K562 (cell line): Measurements from ENCODE around the gene IGLL1. TPM values are rescaled to one million over a fixed set of nuclear protein-coding genes. Genes with fewer than 3 reads are reported as not detected.

Experiments used
- ATAC-seq: fragments of 200-7000 bp; cut with Tn5 transposase; 3 replicates; pipeline ENCODE4 v1.9.1; 2020; ENCODE audit warnings: moderate library complexity
- BruUV-seq: library from RNA; stranded (reverse); fragments of 400-500 nt; replicated peaks from 2 replicates; lab custom pipeline; 2021; lab: Mats Ljungman, UMichigan
- CTCF ChIA-PET: fragments of 300-600 bp; formaldehyde crosslinking; extraction: SDS; loops from one replicate; lab custom pipeline; 2021; ENCODE audit warnings: low intra/inter-chr PET ratio; lab: Yijun Ruan, JAX
- POLR2A ChIA-PET: fragments of 300-600, 350-650 bp; sonication (Branson Sonifier 250); formaldehyde crosslinking; extraction: SDS; loops from one replicate; lab custom pipeline; 2021; ENCODE audit warnings: antibody characterized with exemption, inconsistent platforms; lab: Yijun Ruan, JAX
- DNase-seq, 4 experiments: peaks; one replicate each; pipeline versions ENCODE4 v3.0.0 to v3.0.0-alpha.2; 2011 to 2018; ENCODE audit warnings: low spot score in 3 of 4, mixed read lengths in 3 of 4; ENCODE audit errors: extremely low read depth in 1 of 4
- FAIRE-seq: peaks from 2 replicates; lab custom pipeline; 2011; peaks lifted over from hg19 to GRCh38; lab: Jason Lieb, UNC
- H2AFZ ChIP-seq: 2 replicates; pipeline ENCODE4 v1.6.0; 2011; ENCODE audit warnings: low read depth, low read length, control low read depth, inconsistent platforms
- H3K27ac ChIP-seq: fragments of 200-600 bp; 3 replicates; pipeline ENCODE4 v1.8.0; 2011; ENCODE audit warnings: low read depth, mild to moderate bottlenecking, control low read depth, inconsistent platforms, low read length, moderate library complexity, mixed read lengths; ENCODE audit errors: extremely low read depth
- H3K27me3 ChIP-seq, 2 experiments: fragments of 300-600 bp in 1 of 2; 2 replicates in 1 of 2; 3 replicates in 1 of 2; pipeline versions ENCODE4 v1.6.0 to v1.8.0; 2011; ENCODE audit warnings: inconsistent platforms in 2 of 2, low read length in 2 of 2, mild to moderate bottlenecking in 1 of 2, mixed read lengths in 1 of 2, moderate library complexity in 1 of 2; ENCODE audit not compliant: control insufficient read depth in 2 of 2, insufficient read depth in 2 of 2
- H3K36me3 ChIP-seq: fragments of 300-600 bp; 3 replicates; pipeline ENCODE4 v1.8.0; 2011; ENCODE audit warnings: mild to moderate bottlenecking, low read length, inconsistent platforms; ENCODE audit not compliant: control insufficient read depth, insufficient read depth
- H3K4me1 ChIP-seq, 2 experiments: fragments of 200-600 bp in 1 of 2; replicated peaks in 1 of 2; 2 replicates in 1 of 2; 3 replicates in 1 of 2; pipeline versions ENCODE4 v1.5.1 to v1.8.0; 2011; ENCODE audit warnings: inconsistent platforms in 2 of 2, low read length in 2 of 2, mild to moderate bottlenecking in 1 of 2, mixed read lengths in 1 of 2, moderate library complexity in 1 of 2; ENCODE audit not compliant: control insufficient read depth in 2 of 2, insufficient read depth in 2 of 2
- H3K4me2 ChIP-seq: 2 replicates; pipeline ENCODE4 v1.6.1; 2011; ENCODE audit warnings: low read length, control low read depth, inconsistent platforms, mixed read lengths; ENCODE audit not compliant: insufficient read depth
- H3K4me3 ChIP-seq: fragments of 200-600 bp; sonication (generic), shearing (Covaris generic); 2 replicates; pipeline ENCODE4 v1.5.1; 2016; ENCODE audit warnings: control low read depth, inconsistent platforms
- H3K79me2 ChIP-seq: fragments of 200-600 bp; 3 replicates; pipeline ENCODE4 v1.8.0; 2011; ENCODE audit warnings: low read length, inconsistent platforms; ENCODE audit not compliant: control insufficient read depth, insufficient read depth
- H3K9ac ChIP-seq, 2 experiments: 2 replicates each; pipeline versions ENCODE4 v1.6.0 to v1.6.1; 2011; ENCODE audit warnings: low read depth in 2 of 2, low read length in 2 of 2, control low read depth in 1 of 2, inconsistent platforms in 1 of 2, mild to moderate bottlenecking in 1 of 2, mixed read lengths in 1 of 2; ENCODE audit not compliant: insufficient read depth in 1 of 2
- H3K9me1 ChIP-seq: one replicate; pipeline ENCODE4 v1.6.0; 2011; ENCODE audit warnings: inconsistent platforms, mild to moderate bottlenecking, low read length, moderate library complexity; ENCODE audit not compliant: control insufficient read depth, insufficient read depth
- H3K9me3 ChIP-seq: replicated peaks from 2 replicates; pipeline ENCODE4 v1.5.1; 2011; ENCODE audit warnings: low read depth, low read length, inconsistent platforms; ENCODE audit not compliant: control insufficient read depth, insufficient read depth
- H4K20me1 ChIP-seq: replicated peaks from 2 replicates; pipeline ENCODE4 v1.6.1; 2011; ENCODE audit warnings: low read length, inconsistent platforms, mixed read lengths; ENCODE audit not compliant: control insufficient read depth, insufficient read depth
- CBFA2T3 ChIP-seq: fragments of 450-650 bp; IDR thresholded peaks from 2 replicates; pipeline ENCODE4 v1.6.1; 2017
- FOXJ3 ChIP-seq: sonication (generic); formaldehyde crosslinking; IDR thresholded peaks from 2 replicates; pipeline ENCODE4 v1.4.0; 2020; ENCODE audit warnings: mild to moderate bottlenecking, missing genetic modification reagents
- HNRNPLL ChIP-seq: fragments of 200-400 bp; formaldehyde crosslinking; IDR thresholded peaks from 2 replicates; pipeline ENCODE4 v1.6.1; 2017; ENCODE audit warnings: low read length, low read depth, mild to moderate bottlenecking; ENCODE audit not compliant: poor library complexity, severe bottlenecking
- HSF4 ChIP-seq: fragments of 250-450 bp; sonication (Bioruptor Pico); IDR thresholded peaks from 2 replicates; pipeline ENCODE4 v2.1.2; 2022; ENCODE audit warnings: mild to moderate bottlenecking, moderate library complexity, borderline replicate concordance
- RAD21 ChIP-seq, 2 experiments: fragments of 250-450 bp in 1 of 2; fragments of 450-650 bp in 1 of 2; sonication (Bioruptor Pico) in 1 of 2; formaldehyde crosslinking in 1 of 2; IDR thresholded peaks in 1 of 2; conservative IDR thresholded peaks in 1 of 2; 2 replicates each; pipeline versions ENCODE4 v1.4.0 to v1.8.0; 2020 to 2022; ENCODE audit warnings: mild to moderate bottlenecking in 2 of 2, moderate library complexity in 1 of 2
- SIX5 ChIP-seq, 2 experiments: IDR thresholded peaks; 2 replicates each; pipeline ENCODE4 v1.6.1; 2011; ENCODE audit warnings: low read length in 2 of 2, borderline replicate concordance in 1 of 2, low read depth in 1 of 2, mild to moderate bottlenecking in 1 of 2, moderate library complexity in 1 of 2; ENCODE audit not compliant: insufficient read depth in 1 of 2
- SMAD3 ChIP-seq: fragments of 450-650 bp; formaldehyde crosslinking; conservative IDR thresholded peaks from 2 replicates; pipeline ENCODE4 v1.4.0; 2020; ENCODE audit warnings: mild to moderate bottlenecking
- TAF7 ChIP-seq: fragments of 450-650 bp; IDR thresholded peaks from 2 replicates; pipeline ENCODE4 v1.6.1; 2016; ENCODE audit warnings: missing genetic modification characterization, missing compliant biosample characterization
- TBP ChIP-seq: optimal IDR thresholded peaks from 2 replicates; pipeline ENCODE3; 2011; ENCODE audit warnings: low read depth, low read length, improper control_type of control experiment
- TEAD1 ChIP-seq, 2 experiments: fragments of 450-650 bp in 1 of 2; sonication (generic) in 1 of 2; formaldehyde crosslinking; IDR thresholded peaks; 2 replicates each; pipeline versions ENCODE4 v1.4.0 to v1.8.0; 2020 to 2022; ENCODE audit warnings: mild to moderate bottlenecking in 2 of 2, missing genetic modification reagents in 1 of 2
- ZNF175 ChIP-seq: fragments of 200-800 bp; sonication (Bioruptor generic); IDR thresholded peaks from 2 replicates; pipeline ENCODE4 v1.6.1; 2016; ENCODE audit warnings: low read depth, mild to moderate bottlenecking, missing genetic modification characterization, missing compliant biosample characterization
- ZNF224 ChIP-seq: sonication (generic); formaldehyde crosslinking; IDR thresholded peaks from 2 replicates; pipeline ENCODE4 v1.8.0; 2022; ENCODE audit warnings: mild to moderate bottlenecking, missing genetic modification reagents
- ZNF282 ChIP-seq: sonication (generic); formaldehyde crosslinking; IDR thresholded peaks from 2 replicates; pipeline ENCODE4 v1.8.1; 2023; ENCODE audit warnings: missing genetic modification reagents
- ZNF324 ChIP-seq: fragments of 250-450 bp; sonication (Bioruptor Pico); IDR thresholded peaks from 2 replicates; pipeline ENCODE4 v1.4.0; 2020; ENCODE audit warnings: mild to moderate bottlenecking
- ZNF780A ChIP-seq: fragments of 250-450 bp; sonication (Bioruptor Pico); IDR thresholded peaks from 2 replicates; pipeline ENCODE4 v1.5.0; 2021; ENCODE audit warnings: mild to moderate bottlenecking
- ZNF785 ChIP-seq: fragments of 250-450 bp; sonication (Bioruptor Pico); IDR thresholded peaks from 2 replicates; pipeline ENCODE4 v1.4.0; 2020; ENCODE audit warnings: mild to moderate bottlenecking
- WGBS: fragments of 100-300 bp; shearing (Covaris generic); methylation state at CpG from one replicate; pipeline ENCODE4 v1.1.6; 2016; ENCODE audit warnings: low coverage, mixed read lengths; ENCODE audit not compliant: insufficient coverage; ENCODE audit errors: missing lambda C conversion rate; 5-methylcytosine and 5-hydroxymethylcytosine counted together
- in situ Hi-C: fragments of 300-500 bp; cut with MboI; formaldehyde crosslinking; loops from 4 replicates; pipeline ENCODE4 v1.15.0; 2018; ENCODE audit warnings: inconsistent platforms, mixed read lengths
- intact Hi-C: fragments of 100-400 bp; cut with micrococcal nuclease; formaldehyde crosslinking; loops from 2 replicates; pipeline ENCODE4 v1.14.2; 2022
- polyA plus RNA-seq, 8 experiments: library from polyadenylated mRNA; depleted of rRNA in 4 of 8; stranded (reverse) in 5 of 8; unstranded in 3 of 8; fragments of >200 nt; fragmentation: Nextera tagmentation in 2 of 8; fragmentation: Illumina TruSeq in 1 of 8; extraction: Ambion mirVana in 2 of 8; extraction: Trizol in 1 of 8; gene quantifications; 2 replicates each; pipeline versions ENCODE4 v1.2.1 to v1.2.3, GENCODE V29; 2011 to 2014; ENCODE audit warnings: inconsistent platforms in 1 of 8, missing spikeins in 1 of 8
- total RNA-seq, 7 experiments: library from RNA; depleted of rRNA in 6 of 7; stranded (reverse); fragments of >200 nt in 6 of 7; fragmentation: Illumina TruSeq in 2 of 7; extraction: Trizol in 2 of 7; gene quantifications; 2 replicates each; pipeline versions ENCODE4 v1.2.1 to v1.2.3, GENCODE V29; 2011 to 2021; ENCODE audit warnings: low replicate concordance in 1 of 7
- TF ChIP-seq, protein P1 (sequence below): fragments of 250-450 bp; sonication (Bioruptor Pico); IDR thresholded peaks from 2 replicates; pipeline ENCODE4 v1.4.0; 2020; ENCODE audit warnings: mild to moderate bottlenecking, moderate library complexity
- TF ChIP-seq, protein P2 (sequence below), 2 experiments: fragments of 450-650 bp in 1 of 2; sonication (generic) in 1 of 2; formaldehyde crosslinking in 1 of 2; IDR thresholded peaks in 1 of 2; conservative IDR thresholded peaks in 1 of 2; 2 replicates each; pipeline versions ENCODE4 v1.6.1 to v1.8.1; 2016 to 2023; ENCODE audit warnings: mild to moderate bottlenecking in 2 of 2, moderate library complexity in 2 of 2, inconsistent platforms in 1 of 2, missing genetic modification reagents in 1 of 2

The IGLL1 gene
- total and polyA plus RNA-seq, 9 of the 15 experiments (the other 6 are each of a cell fraction or from before 2014, with no cell fraction given) = 0.10 to 0.32 (median 0.20) TPM; not detected in 6

DNA sequence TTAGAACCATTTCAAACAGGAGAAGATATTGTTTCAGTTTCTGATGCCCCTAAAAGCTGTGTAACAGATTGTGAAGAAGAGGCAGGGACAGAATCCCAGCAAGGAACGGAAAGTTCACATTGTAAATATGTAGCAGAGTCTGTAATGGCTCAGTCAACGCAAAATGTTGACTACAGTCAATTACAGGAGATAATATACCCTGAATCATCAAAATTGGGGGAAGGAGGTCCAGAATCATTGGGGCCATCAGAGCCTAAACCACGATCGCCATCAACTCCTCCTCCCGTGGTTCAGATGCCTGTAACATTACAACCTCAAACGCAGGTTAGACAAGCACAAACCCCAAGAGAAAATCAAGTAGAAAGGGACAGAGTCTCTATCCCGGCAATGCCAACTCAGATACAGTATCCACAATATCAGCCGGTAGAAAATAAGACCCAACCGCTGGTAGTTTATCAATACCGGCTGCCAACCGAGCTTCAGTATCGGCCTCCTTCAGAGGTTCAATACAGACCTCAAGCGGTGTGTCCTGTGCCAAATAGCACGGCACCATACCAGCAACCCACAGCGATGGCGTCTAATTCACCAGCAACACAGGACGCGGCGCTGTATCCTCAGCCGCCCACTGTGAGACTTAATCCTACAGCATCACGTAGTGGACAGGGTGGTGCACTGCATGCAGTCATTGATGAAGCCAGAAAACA is 40.8 kb downstream of the IGLL1 start:
- CTCF ChIA-PET = interaction anchor here (0.7 to 0.8 kb wide), 2 partner anchors 128 to 136 kb away, joined by 3 read pairs; no protein-coding TSS in a partner anchor
- Histone ChIP-seq H3K9ac (no peak overlapping the region), H3K4me3 (no peak overlapping the region), H2AFZ (peak overlapping the region; percentile 76), H3K9me3 (no peaks in the 10 kb centered on the region), H3K79me2 (no peaks in the 10 kb centered on the region), H3K4me2 (0 out of 2 replicates have a peak overlapping the region, but pooled peaks have one; percentile 24), H3K36me3 (no peaks in the 10 kb centered on the region), H3K27ac (no peak overlapping the region), H4K20me1 (no peaks in the 10 kb centered on the region), H3K9me1 (no peaks in the 10 kb centered on the region), H3K27me3 (no peaks in the 10 kb centered on the region), H3K4me1 (peaks cover 26 to 32% of the 10 kb centered on the region in 2 experiments)
- no TSS peak for BruUV-seq
- FAIRE-seq (peak; percentile 92), DNase-seq (peak; percentile 43 to 82 (median 56)), ATAC-seq (peak; percentile 95)
- in situ Hi-C loops (loop anchor here (5.0 to 10.0 kb wide), 2 partner anchors 132 to 214 kb away; no protein-coding TSS in a partner anchor), intact Hi-C loops (loop anchor here (1.0 to 5.0 kb wide), 5 partner anchors 137 to 367 kb away; no protein-coding TSS in a partner anchor)
- POLR2A ChIA-PET = no interaction called here
- WGBS = 13% methylated on average over 21 of the region's 21 CpGs
- TF ChIP-seq SIX5 (IDR thresholded peaks at IDR 0.05; ENCODE audit: borderline replicate concordance in 1 of 2, insufficient read depth in 1 of 2, low read depth in 1 of 2, low read length in 2 of 2) (no peak), TBP (no peak), ZNF324 (CRISPR knock-in tag) (no peak), HNRNPLL (no peak), ZNF785 (CRISPR knock-in tag) (no peak), CBFA2T3 (no peak), SMAD3 (no peak), RAD21 (CRISPR knock-in tag; conservative IDR thresholded peaks at IDR 0.05 in 1 of 2, IDR thresholded peaks at IDR 0.05 in 1 of 2) (peak; percentile 89 to 96), ZNF175 (no peak), ZNF780A (CRISPR knock-in tag) (no peak), HSF4 (CRISPR knock-in tag) (no peak), FOXJ3 (CRISPR knock-in tag) (no peak), ZNF282 (CRISPR knock-in tag) (no peak), ZNF224 (CRISPR knock-in tag) (no peak), TAF7 (tag) (no peak), TEAD1 (CRISPR knock-in tag; IDR thresholded peaks at IDR 0.05) (no peak)
- TF ChIP-seq, protein P1, sequence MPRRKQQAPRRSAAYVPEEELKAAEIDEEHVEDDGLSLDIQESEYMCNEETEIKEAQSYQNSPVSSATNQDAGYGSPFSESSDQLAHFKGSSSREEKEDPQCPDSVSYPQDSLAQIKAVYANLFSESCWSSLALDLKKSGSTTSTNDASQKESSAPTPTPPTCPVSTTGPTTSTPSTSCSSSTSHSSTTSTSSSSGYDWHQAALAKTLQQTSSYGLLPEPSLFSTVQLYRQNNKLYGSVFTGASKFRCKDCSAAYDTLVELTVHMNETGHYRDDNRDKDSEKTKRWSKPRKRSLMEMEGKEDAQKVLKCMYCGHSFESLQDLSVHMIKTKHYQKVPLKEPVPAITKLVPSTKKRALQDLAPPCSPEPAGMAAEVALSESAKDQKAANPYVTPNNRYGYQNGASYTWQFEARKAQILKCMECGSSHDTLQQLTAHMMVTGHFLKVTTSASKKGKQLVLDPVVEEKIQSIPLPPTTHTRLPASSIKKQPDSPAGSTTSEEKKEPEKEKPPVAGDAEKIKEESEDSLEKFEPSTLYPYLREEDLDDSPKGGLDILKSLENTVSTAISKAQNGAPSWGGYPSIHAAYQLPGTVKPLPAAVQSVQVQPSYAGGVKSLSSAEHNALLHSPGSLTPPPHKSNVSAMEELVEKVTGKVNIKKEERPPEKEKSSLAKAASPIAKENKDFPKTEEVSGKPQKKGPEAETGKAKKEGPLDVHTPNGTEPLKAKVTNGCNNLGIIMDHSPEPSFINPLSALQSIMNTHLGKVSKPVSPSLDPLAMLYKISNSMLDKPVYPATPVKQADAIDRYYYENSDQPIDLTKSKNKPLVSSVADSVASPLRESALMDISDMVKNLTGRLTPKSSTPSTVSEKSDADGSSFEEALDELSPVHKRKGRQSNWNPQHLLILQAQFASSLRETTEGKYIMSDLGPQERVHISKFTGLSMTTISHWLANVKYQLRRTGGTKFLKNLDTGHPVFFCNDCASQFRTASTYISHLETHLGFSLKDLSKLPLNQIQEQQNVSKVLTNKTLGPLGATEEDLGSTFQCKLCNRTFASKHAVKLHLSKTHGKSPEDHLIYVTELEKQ (CRISPR knock-in tag) = no peak
- TF ChIP-seq, protein P2, sequence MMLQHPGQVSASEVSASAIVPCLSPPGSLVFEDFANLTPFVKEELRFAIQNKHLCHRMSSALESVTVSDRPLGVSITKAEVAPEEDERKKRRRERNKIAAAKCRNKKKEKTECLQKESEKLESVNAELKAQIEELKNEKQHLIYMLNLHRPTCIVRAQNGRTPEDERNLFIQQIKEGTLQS (IDR thresholded peaks at IDR 0.05) = no peak
- TF ChIP-seq, protein P2 (CRISPR knock-in tag; conservative IDR thresholded peaks at IDR 0.05) = no peak
